G401 (cell line): Measurements from ENCODE around the gene PLCXD1. TPM values are rescaled to one million over a fixed set of nuclear protein-coding genes. Genes with fewer than 3 reads are reported as not detected.
"Not testable (repeated sequence)": the region's sequence is repeated elsewhere in the genome, so short reads cannot be mapped to it uniquely, and the experiment has no call there.

Source experiments
- DNase-seq: peaks from one replicate; pipeline ENCODE4 v3.0.0-alpha.2; 2015; ENCODE audit warnings: low spot score
- in situ Hi-C: cut with HindIII; loops from 2 replicates; pipeline ENCODE4 v1.10.0; 2016; ENCODE audit warnings: low sequenced_read_pairs, mixed read lengths
- total RNA-seq: library from RNA; depleted of rRNA; stranded (reverse); fragments of >200 nt; shearing (Covaris generic); gene quantifications from 2 replicates; pipeline ENCODE4 v1.2.3, GENCODE V29; 2014

The PLCXD1 gene
- total RNA-seq, 1 experiment from 2014 or later, result 24.0 TPM

DNA sequence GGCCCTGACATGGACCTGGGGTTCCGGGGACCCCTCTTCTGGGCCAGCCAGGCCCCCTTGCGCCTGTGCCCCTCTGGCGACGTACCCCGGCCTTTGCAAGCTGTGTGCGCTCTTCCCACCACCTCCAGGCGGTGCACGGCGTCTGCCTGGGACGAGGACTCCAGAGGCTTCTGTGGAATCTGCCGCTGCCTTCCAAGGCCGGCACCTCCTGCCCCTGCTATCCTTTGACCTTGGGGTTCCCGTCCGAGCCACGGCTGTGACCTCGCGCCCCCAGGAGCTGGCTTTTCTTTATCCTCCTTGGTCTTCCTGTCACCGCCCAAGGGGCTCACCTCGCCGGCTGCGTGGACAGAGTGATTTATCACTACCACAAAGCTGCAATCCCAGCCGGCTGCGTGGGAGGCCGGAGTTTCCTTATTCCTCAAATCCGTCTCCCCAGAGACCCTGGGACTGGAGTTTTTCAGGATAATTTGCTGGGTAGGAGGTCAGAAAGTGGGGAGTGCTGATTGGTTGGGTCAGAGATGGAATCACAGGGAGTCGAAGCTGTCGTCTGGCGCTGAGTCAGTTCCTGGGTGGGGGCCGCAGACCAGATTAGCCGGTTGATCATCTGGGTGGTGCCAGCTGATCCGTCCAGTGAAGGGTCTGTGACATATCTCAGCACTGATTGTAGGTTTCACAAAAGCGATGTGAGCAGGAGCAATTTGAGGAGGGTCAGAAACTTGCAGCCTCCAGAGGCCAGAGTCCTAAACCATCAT is 19.8 kb upstream of the PLCXD1 start:
- no peak for DNase-seq
- in situ Hi-C loops, result no loop called here

DNA sequence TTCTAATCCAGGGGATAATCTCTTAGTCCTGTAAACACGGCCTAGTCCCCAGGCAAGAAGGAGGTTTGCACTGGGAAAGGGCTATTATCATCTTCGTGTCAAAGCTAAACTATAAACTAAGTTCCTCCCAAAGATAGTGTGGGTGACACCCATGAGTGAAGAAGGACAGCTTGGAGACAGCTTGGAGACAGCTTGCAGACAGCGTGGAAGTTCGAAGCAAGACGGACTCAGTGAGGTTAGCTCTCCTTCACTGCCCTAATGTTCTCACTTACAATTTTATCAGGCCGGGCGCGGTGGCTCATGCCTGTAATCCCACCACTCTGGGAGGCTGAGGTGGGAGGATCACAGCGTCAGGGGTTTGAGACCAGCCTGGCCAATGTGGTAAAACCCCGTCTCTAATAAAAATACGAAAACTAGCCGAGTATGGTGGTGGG is 19.2 kb upstream of the PLCXD1 start:
- in situ Hi-C loops, result no loop called here
- DNase-seq, result no peak

DNA sequence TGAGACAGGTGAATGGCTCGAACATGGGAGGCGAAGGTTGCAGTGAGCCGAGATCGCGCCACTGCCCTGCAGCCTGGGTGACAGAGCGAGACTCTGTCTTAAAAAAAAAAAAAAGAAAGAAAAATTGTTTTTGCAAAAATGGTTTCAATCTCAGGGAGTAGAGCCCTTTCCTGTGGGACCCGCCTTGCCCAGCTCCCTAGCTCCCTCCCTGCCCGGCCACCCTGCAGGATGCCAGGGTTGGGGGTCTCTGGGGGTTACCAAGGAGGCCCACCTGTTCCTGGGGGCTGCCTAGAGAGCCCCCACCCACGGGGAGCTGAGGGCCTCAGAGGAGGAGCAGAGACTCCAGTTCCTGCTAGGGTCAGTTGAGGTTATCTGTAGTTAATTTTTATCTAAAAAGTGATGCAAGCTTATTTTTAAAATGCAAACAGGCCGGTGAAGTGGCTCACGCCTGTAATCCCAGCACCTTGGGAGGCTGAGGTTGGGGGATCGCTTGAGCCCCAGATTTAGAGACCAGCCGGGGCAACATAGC is 18.7 kb upstream of the PLCXD1 start:
- DNase-seq, result no peak
- in situ Hi-C loops, result no loop called here

DNA sequence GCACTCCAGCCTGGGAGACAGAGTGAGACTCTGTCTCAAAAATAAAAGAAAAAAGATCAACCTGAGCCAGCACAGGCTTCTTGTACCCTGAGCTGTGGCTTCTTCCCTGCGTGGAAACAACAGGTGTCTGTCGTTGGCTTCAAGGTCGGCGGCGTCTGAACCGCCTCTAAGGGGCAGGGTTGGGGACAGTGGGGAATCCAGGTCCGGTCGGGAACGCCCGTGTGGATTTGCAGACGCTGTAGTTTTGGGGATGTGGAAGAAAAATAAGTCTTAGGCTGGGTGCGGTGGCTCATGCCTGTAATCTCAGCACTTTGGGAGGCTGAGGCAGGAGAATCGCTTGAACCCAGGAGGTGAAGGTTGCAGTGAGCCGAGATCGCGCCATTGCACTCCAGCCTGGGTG is 17.2 kb upstream of the PLCXD1 start:
- in situ Hi-C loops, DNase-seq: not testable (repeated sequence)

DNA sequence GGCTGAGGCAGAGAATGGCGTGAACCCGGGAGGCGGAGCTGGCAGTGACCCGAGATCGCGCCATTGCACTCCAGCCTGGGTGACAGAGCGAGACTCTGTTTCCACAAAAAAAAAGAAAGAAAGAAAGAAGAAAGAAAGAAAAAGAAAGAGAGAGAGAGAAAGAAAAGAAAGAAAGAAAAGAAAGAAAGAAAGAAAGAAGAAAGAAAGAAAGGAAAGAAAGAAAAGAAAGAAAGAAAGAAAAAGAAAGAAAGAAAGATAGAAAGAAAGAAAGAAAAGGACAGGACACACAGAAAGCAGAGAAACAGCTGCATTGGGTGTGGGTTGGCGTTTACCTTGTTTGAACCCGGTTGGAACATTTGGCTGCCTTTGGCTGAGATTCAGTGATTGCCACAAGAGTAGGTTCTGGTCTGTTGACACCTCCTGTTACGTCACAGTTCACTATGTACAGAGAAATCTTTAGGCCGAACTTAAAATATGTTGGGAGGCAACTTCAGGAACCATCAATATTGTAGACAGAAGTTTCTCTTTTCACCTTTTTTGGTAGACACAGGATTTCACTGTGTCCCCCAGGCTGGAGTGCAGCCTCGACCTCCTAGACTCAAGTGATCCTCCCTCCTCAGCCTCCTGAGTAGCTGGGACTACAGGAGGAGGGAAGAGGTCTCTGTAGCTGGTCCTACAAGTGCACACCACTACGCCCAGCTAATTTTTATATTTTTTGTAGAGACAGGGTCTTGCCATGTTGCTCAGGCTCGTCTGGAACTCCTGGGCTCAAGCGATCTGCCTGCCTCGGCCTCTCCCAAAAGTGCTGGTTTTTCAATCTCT is 16.3 kb upstream of the PLCXD1 start:
- DNase-seq, result no peak
- in situ Hi-C loops, result no loop called here

DNA sequence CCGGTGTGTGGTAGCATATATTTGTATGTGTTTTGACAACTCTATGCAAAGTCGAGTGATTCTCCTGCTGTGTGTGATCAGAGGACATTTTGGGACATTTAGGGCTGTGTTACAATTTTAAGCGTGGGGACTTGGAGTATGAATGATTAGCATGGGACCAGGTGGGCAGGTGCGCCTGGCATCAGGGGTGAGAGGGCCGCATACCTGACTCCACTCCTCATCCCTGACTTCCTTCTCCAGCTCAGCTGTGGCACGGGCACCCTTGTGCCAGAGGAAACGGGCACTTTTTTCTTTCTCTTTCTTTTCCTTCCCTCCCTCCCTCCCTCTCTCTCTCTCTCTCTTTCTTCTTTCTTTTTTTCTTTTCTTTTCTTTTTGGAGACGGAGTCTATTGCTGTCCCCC is 15.7 kb upstream of the PLCXD1 start:
- in situ Hi-C loops, result no loop called here
- DNase-seq, result no peak

DNA sequence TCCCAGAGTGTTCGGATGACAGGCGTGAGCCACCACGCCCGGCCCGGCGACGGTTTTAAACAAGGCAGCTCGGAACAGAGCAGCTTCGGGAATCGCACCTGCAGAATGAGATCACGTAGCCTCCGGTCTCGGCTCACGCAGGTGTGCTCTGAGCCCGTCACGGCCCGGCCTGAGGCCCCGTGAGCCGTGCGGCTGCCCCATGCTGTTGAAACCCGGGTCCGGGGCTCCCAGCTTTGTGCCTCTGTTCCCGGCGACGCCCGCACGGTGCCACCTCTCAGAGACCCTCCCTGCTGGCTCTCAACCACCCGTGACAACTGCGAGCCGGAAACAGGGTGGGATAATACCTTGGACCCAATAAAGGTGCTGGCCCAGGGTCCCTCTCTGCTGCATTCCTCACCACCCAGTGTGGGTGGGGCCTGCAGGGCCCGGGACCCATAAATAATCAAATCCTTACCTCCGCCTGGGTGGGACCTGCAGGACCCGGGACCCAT is 13.4 kb upstream of the PLCXD1 start:
- in situ Hi-C loops, result no loop called here
- DNase-seq, result no peak

DNA sequence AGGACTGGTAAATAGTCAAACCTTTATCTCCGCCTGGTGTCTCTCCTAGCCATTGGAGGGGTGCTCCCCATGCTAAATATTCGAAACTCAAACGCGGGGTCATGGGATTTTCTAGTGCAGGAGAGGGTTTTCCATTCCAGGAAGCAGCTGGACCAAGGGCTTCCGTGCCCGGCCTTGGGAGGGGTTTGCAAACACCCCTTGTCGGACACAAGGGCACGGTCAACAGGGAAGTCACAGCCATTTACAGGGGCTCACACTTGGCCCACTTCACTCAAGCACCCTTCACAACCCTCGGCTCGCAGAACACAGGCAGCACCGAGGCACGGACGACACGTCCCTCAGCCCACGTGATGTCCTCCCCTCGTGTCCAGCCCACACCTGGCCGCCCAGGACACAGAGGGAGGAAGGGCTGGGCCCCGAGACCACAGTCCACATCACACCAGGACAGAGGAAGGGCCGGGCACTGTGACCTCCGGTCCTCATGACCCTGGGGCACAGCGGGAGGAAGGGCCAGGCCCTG is 10.3 kb upstream of the PLCXD1 start:
- in situ Hi-C loops, result no loop called here
- no peak for DNase-seq

DNA sequence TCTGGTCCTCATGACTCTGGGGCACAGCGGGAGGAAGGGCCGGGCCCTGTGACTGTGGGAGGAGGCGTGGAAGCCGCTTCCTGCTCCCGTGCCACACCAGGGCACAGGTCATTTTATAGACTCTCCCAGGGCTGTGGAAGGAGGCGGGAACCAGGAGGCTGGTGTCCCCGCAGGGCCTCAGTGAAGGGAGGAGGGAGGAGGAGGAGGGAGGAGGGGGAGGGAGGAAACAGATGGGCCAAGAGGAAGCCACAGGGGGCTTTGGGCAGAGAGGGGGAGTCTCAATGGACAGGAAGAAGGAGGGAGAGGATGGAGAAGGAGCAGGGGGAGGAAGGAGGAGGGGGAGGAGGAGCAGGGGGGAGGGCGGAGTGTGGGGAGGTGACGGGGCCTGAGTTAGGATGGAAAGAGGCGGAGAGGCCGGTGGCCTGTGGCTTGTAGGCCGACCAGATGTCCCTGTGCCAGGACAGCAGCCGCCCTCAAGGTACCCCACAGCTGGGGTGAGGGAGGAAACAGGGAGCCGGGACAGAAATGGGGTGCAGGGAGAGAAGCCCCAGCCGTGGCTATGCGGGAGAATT is 6.2 kb upstream of the PLCXD1 start:
- in situ Hi-C loops, result no loop called here
- DNase-seq, result no peak

DNA sequence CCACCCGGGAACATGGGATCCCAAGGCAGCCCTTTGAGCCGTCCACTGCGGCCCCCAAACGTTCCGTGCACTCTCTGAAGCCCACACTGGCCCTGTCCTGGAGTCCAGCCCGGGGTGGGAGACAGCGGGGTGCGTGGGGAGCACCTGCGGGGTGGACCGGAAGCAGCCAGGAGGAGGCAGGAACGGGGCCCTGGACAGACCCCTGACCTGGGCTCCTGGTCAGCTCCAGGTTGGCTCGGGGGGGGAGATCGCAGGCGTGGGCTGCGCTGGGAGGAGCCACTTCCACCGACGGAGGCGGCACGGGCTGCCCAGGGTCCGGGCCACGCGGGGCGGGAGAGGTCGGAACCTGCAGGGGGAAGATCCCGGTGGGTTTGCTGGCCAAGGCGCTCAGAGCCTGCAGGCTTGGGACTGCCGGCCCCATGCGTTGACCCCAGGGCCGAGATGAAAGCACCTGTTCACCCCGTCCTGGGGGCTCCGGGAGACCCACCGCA is 5.7 kb upstream of the PLCXD1 start:
- in situ Hi-C loops, result no loop called here
- DNase-seq, result no peak

DNA sequence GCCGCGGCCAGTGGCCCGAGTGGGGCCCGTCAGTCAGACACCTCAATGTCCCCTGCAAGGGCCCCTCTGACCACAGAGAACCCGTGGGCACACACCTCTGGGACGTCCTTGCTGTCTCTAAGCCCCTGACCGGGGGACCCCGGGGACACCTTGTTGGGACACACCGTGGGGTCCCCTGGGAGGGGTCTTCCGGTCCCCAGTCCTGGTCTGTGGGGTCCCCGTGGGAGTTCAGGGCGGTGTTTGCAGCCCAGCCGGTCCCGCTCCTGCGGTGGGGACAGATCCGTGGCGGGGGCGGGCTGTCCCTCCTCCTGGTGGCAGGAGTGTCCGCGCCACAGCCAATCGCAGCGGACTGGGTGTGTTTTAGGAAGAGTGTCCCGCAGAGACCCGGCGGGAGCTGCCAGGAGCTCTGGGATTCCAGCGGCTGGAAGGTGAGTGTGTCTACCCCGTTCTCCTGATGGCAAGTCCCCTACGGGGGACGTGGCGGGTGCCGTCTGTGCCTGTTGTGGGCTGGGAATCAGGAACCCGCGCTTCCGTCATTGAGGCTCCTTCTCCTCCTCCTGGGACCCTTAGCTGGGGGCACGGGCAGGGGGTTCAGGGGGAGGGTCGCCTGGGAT is 5.1 kb upstream of the PLCXD1 start:
- DNase-seq, result peak; percentile 68
- in situ Hi-C loops, result no loop called here

DNA sequence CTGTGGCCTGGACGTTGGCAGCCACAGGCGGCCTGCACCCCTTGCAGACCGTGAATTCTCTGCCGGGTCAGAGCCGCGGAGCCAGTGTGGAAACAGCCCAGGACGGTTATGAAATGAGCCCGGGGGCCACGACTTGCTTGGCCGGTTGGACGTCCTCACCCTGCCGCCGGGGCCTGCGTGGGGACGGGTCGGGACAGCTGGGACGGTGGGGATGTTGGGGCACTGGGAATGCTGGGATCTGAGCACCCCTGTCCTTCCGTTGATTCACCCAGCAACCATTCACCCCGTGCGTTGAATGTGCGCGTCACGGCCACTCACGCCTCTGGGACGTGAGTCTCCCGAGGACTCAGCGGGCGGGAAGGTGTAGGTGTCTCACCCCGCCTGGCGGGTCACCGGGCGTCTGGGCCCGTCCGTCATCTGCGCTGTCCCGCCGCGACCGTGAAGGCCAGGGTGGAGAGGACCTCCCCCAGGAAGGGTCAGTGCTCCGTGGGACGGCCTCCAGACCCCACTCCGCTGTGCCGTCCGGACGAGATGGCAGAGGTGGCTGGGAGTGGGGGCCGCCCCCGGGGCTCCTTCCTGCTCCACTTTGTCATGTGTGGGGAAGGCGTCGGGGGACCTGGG is 4.5 kb upstream of the PLCXD1 start:
- DNase-seq, result no peak
- in situ Hi-C loops, result no loop called here

DNA sequence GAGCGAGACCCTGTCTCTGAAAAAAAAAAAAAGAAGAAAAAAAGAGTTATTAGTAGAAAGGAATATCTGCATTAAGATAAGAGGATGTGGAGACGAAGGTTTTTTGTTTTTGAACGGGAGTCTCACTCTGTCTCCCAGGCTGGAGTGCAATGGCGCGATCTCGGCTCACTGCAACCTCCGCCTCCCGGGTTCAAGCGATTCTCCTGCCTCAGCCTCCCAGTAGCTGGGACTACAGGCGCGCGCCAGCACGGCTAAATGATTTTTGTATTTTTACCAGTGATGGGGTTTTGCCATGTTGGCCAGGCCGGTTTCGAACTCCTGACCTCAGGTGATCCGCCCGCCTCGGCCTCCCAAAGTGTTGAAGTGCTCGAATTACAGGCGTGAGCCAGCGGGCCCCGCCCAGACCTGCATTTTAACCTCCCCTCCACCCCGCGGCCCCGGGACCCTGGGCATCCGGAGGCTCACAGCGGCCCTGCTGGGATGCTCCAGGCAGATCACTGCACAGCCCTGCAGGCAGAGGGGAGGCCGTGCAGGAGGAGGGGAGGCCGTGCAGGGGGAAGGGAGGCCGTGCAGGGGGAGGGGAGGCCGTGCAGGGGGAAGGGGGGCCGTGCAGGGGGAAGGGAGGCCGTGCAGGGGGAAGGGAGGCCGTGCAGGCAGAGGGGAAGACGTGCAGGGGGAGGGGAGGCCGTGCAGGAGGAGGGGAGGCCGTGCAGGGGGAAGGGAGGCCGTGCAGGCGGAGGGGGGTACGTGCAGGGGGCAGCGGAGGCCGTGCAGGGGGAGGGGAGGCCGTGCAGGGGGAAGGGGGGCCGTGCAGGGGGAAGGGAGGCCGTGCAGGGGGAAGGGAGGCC is 1.2 kb upstream of the PLCXD1 start:
- in situ Hi-C loops, DNase-seq: not testable (repeated sequence)

DNA sequence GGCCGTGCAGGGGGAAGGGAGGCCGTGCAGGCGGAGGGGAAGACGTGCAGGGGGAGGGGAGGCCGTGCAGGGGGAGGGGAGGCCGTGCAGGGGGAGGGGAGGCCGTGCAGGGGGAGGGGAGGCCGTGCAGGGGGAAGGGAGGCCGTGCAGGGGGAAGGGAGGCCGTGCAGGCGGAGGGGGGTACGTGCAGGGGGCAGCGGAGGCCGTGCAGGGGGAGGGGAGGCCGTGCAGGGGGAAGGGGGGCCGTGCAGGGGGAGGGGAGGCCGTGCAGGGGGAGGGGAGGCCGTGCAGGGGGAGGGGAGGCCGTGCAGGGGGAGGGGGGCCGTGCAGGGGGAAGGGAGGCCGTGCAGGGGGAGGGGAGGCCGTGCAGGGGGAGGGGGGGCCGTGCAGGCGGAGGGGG is 459 bp upstream of the PLCXD1 start:
- in situ Hi-C loops, DNase-seq: not testable (repeated sequence)

DNA sequence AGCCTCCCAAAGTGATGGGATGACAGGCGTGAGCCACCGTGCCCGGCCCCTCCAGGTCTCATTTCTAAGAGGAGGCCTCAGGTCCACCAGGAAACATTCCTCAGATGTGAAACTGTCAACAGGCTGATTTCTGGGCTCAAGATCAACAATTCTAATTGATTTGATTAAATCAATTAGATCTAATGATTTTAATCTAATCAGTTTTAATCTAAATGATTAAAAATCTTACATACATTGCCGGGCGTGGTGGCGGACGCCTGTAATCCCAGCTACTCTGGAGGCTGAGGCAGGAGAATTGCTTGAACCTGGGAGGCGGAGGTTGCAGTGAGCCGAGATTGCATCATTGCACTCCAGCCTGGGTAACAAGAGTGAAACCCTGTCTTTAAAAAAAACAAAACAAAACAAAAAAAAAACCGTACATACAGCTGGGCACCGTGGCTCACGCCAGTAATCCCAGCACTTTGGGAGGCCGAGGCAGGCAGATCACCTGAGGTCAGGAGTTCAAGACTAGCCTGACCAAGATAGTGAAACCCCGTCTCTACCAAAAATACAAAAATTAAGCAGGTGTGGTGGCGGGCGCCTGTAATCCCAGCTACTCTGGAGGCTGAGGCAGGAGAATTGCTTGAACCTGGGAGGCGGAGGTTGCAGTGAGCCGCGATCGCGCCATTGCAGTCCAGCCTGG is 960 bp downstream of the PLCXD1 start:
- DNase-seq, in situ Hi-C loops: not testable (repeated sequence)

DNA sequence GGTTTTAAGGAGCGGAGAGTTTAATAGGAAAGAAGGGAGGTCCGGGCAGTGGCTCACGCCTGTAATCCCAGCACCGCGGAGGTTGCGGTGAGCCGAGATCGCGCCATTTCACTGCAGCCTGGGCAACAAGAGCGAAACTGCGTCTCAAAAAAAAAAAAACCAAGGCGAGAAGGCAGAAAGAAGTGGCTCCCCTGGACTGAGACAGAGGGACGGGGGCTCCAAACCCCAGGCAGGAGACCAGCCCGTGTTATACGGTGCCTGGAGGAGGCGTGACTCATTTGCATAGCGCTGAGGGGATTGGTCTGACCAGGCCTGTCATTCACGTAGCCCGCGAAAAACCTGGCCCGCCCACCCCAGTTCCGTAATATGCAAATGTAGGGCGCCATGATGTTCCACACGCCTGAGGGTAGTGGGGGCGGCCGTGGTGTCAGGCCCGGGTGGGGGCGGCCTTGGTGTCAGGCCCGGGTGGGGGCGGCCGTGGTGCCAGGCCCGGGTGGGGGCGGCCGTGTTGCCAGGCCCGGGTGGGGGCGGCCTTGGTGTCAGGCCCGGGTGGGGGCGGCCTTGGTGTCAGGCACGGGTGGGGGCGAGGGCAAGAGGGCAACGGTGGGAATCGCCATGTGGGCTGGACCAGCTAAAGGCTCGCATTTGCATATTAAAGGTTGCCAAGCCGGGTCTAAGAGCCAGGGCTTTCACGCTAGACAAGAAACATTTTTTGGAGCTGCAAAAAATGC is 2.1 kb downstream of the PLCXD1 start:
- in situ Hi-C loops, result no loop called here
- DNase-seq, result peak; percentile 96
